ENCODE results near the gene NUP214. TPM values are rescaled to one million over a fixed set of nuclear protein-coding genes. Genes with fewer than 3 reads are reported as not detected.

NUP214 gene
- total RNA-seq: 10 to 100 TPM; 16.6 to 27.0 TPM
- polyA plus RNA-seq (ENCODE audit: insufficient read length in 2 of 2): 10 to 100 TPM; 40.9 to 44.3 TPM
- long read RNA-seq, donor 1: 0 reads
- long read RNA-seq, donor 2, partial matches to known transcripts: 10 of 10 reads
- long read RNA-seq, donor 2, other reads (novel, unspliced or antisense): 0 of 10 reads
- long read RNA-seq, donor 3: 0 reads
- long read RNA-seq, donor 4, partial matches to known transcripts: 16 of 17 reads
- long read RNA-seq, donor 4, other reads (novel, unspliced or antisense): 0 of 17 reads

DNA sequence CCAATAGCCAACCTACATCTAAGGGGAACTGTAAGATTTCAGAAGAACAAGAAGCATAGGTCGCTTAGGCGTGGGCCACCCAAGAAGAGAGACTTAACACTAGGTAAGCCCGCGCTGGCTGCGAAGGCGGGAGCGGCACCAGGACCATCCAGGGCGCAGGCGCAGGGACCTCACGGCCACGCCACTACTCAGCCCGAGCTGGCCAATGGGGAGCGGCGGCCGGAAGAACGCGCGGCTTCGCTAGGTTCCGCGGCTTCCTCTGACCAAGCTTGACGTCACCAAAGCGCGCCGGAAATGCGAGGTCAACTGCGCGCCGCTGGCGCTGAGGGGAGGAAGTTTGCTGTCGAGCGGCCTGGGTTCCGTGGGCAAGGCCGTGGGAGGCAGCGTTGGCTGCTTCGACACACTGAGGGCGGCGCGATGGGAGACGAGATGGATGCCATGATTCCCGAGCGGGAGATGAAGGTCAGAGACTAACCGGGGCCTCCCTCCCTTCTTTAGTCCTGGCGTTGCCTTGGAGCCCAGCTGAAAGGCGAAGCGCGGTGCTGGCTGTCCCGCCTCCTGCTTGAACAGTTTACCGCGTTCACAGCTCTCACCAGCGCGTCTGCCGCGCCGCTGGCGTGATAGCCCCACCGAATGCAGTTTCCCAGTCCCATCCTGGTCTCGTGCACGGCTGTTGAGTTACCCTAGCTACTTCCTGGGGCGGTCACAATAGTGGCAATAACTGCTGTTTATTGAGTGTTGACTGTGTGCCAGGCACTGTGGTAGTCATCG lies at the start of gene NUP214:
Gene NUP214, plus strand, starts transcription at position 299 of the 771 bp plus-strand sequence. Its CDS starts 119 bp downstream, at position 418.
- WGBS (ENCODE audit: insufficient coverage): 0% methylated on average over 60 of the region's 61 CpGs
- peaks cover 21% of the 10 kb centered on the region for H3K36me3 ChIP-seq (ENCODE audit: control insufficient read depth, insufficient read depth, low read length)

GRCh38 chr9:131076347-131077195 lies 48.8 kb upstream of the NUP214 start:
- 59% methylated on average over 14 of the region's 15 CpGs for WGBS (ENCODE audit: insufficient coverage)
- Histone ChIP-seq H3K27ac (ENCODE audit: low read depth, low read length) (no peak overlapping the region), H3K4me1 (ENCODE audit: control insufficient read depth, insufficient read depth, low read length) (peaks cover 17% of the 10 kb centered on the region), H3K27me3 (ENCODE audit: control insufficient read depth, insufficient read depth, low read length) (no peaks in the 10 kb centered on the region), H3K36me3 (ENCODE audit: control insufficient read depth, insufficient read depth, low read length) (no peaks in the 10 kb centered on the region), H3K4me3 (ENCODE audit: low read depth, low read length) (no peak overlapping the region), H3K9me3 (ENCODE audit: control insufficient read depth, insufficient read depth, low read length) (no peaks in the 10 kb centered on the region)
- peak in 3 of 6 donors; percentile 11 to 44 (median 23) for DNase-seq (ENCODE audit: low read depth in 4 of 6, low spot score in 6 of 6)

More for the DNA sequence above, at the start of gene NUP214:
- H3K4me3 ChIP-seq (ENCODE audit: low read depth, low read length): peak within 1 kb of the TSS; percentile 94
- no peaks in the 10 kb centered on the region for H3K27me3 ChIP-seq (ENCODE audit: control insufficient read depth, insufficient read depth, low read length)
- H3K9me3 ChIP-seq (ENCODE audit: control insufficient read depth, insufficient read depth, low read length): no peaks in the 10 kb centered on the region
- peak; percentile 97 to 100 (median 99) for DNase-seq (ENCODE audit: low read depth in 4 of 6, low spot score in 6 of 6)
- H3K4me1 ChIP-seq (ENCODE audit: control insufficient read depth, insufficient read depth, low read length): peaks cover 15% of the 10 kb centered on the region
- H3K27ac ChIP-seq (ENCODE audit: low read depth, low read length): peak within 1 kb of the TSS; percentile 85

DNA sequence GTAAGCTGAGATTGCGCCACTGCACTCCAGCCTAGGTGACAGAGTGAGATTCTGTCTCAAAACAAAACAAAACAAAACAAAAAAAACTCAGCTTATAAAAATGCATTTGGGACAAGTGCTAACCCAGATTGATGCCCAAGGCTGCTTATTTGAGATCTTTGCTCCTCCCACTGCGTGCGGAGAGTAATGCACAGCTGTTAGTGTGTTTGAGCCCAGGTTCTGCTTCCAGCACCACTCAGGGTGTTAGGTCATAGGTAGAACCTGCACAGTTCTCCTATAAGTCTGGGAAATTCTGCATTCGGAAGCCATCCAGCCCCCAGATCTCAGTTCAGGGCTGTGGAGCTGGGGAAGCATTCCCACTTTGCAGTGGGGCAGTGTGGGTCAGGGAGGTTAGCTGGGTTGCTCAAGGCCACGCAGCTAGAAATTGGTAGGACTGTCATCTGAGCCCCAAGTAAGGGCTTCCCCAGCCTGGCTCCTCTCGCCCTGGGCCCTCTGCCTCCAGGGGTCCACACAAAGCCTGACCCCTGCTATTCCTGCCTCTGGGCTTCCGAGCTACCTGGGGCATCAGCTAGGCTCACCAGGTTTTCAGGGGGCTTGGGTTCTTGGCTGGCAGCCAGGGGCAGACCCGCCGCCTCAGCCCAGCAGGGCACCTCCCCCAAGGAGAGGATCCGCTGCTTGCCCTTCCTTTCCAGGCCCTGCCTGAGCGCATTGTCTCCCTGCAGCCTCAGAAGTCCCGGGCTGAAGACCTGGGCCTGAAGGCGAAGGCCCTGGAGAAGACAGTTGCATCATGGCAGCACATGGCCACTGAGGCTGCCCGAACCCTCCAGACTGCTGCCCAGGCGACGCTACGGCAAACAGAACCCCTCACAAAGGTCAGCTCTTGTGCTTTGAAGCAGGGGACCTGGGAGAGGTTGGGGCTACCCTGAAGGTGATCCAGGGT lies 46.7 kb upstream of the NUP214 start:
- no peak for DNase-seq (ENCODE audit: low read depth in 4 of 6, low spot score in 6 of 6)
- Histone ChIP-seq H3K4me3 (ENCODE audit: low read depth, low read length) (no peak overlapping the region), H3K27ac (ENCODE audit: low read depth, low read length) (no peak overlapping the region), H3K9me3 (ENCODE audit: control insufficient read depth, insufficient read depth, low read length) (no peaks in the 10 kb centered on the region), H3K27me3 (ENCODE audit: control insufficient read depth, insufficient read depth, low read length) (peaks cover 7% of the 10 kb centered on the region), H3K36me3 (ENCODE audit: control insufficient read depth, insufficient read depth, low read length) (no peaks in the 10 kb centered on the region), H3K4me1 (ENCODE audit: control insufficient read depth, insufficient read depth, low read length) (peaks cover 17% of the 10 kb centered on the region)
- 77% methylated on average over 16 of the region's 17 CpGs for WGBS (ENCODE audit: insufficient coverage)

- DNase-seq (ENCODE audit: low read depth in 4 of 6, low spot score in 6 of 6): no peak
- no peaks in the 10 kb centered on the region for H3K9me3 ChIP-seq (ENCODE audit: control insufficient read depth, insufficient read depth, low read length)
- no peaks in the 10 kb centered on the region for H3K36me3 ChIP-seq (ENCODE audit: control insufficient read depth, insufficient read depth, low read length)
- H3K27ac ChIP-seq (ENCODE audit: low read depth, low read length): no peak overlapping the region
- peaks cover 10% of the 10 kb centered on the region for H3K27me3 ChIP-seq (ENCODE audit: control insufficient read depth, insufficient read depth, low read length)
- H3K4me1 ChIP-seq (ENCODE audit: control insufficient read depth, insufficient read depth, low read length): peaks cover 17% of the 10 kb centered on the region
- WGBS (ENCODE audit: insufficient coverage): 84% methylated on average over 8 of the region's 9 CpGs
- no peak overlapping the region for H3K4me3 ChIP-seq (ENCODE audit: low read depth, low read length)
These were observed 44.8 kb upstream of the NUP214 start for GRCh38 chr9:131080589-131080988.

GRCh38 chr9:131081868-131082267 lies 43.5 kb upstream of the NUP214 start:
- no peak for DNase-seq (ENCODE audit: low read depth in 4 of 6, low spot score in 6 of 6)
- Histone ChIP-seq H3K4me1 (ENCODE audit: control insufficient read depth, insufficient read depth, low read length) (peaks cover 4% of the 10 kb centered on the region), H3K27ac (ENCODE audit: low read depth, low read length) (no peak overlapping the region), H3K9me3 (ENCODE audit: control insufficient read depth, insufficient read depth, low read length) (no peaks in the 10 kb centered on the region), H3K36me3 (ENCODE audit: control insufficient read depth, insufficient read depth, low read length) (no peaks in the 10 kb centered on the region), H3K4me3 (ENCODE audit: low read depth, low read length) (no peak overlapping the region), H3K27me3 (ENCODE audit: control insufficient read depth, insufficient read depth, low read length) (peaks cover 10% of the 10 kb centered on the region)
- WGBS (ENCODE audit: insufficient coverage): 89% methylated on average over 9 of the region's 9 CpGs

DNA sequence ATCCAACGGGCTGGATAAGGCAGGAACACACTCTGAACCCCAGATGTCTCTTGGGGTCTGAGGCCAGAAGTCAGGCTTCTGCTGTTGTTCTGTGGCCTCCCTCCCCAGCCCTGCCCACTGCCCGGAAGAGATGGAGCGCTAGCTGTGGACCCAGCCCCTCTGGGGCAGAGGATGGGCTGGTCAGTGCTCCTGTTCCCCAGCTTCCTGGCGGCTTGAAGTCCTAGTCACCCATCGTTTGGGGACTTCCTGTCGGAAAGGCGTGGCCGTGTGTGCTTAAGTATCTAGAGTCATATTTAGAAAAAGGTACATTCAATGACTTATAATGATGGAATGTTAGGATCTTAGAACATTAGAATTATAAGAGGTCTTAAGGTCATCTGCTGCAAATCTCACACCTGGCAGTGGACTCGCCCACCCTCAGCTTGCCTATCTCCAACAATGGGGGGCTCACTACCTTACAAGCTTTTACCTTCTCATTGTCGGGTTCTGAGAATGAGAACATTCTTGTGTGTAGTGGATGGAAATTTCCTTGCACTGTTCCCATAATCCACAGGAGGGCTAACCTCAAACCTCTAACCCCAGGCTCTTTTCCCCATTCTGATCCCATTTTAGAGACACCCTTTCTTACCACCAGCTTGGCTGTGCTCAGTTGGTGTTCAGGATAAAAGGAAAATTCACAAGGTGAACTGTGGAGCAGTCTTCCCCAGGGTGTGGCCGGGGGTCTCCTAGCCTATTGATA lies 42.4 kb upstream of the NUP214 start:
- DNase-seq (ENCODE audit: low read depth in 4 of 6, low spot score in 6 of 6): no peak
- Histone ChIP-seq H3K4me3 (ENCODE audit: low read depth, low read length) (no peak overlapping the region), H3K36me3 (ENCODE audit: control insufficient read depth, insufficient read depth, low read length) (no peaks in the 10 kb centered on the region), H3K4me1 (ENCODE audit: control insufficient read depth, insufficient read depth, low read length) (no peaks in the 10 kb centered on the region), H3K27me3 (ENCODE audit: control insufficient read depth, insufficient read depth, low read length) (peaks cover 10% of the 10 kb centered on the region), H3K27ac (ENCODE audit: low read depth, low read length) (no peak overlapping the region), H3K9me3 (ENCODE audit: control insufficient read depth, insufficient read depth, low read length) (no peaks in the 10 kb centered on the region)
- 85% methylated on average over 4 of the region's 11 CpGs for WGBS (ENCODE audit: insufficient coverage)

DNA sequence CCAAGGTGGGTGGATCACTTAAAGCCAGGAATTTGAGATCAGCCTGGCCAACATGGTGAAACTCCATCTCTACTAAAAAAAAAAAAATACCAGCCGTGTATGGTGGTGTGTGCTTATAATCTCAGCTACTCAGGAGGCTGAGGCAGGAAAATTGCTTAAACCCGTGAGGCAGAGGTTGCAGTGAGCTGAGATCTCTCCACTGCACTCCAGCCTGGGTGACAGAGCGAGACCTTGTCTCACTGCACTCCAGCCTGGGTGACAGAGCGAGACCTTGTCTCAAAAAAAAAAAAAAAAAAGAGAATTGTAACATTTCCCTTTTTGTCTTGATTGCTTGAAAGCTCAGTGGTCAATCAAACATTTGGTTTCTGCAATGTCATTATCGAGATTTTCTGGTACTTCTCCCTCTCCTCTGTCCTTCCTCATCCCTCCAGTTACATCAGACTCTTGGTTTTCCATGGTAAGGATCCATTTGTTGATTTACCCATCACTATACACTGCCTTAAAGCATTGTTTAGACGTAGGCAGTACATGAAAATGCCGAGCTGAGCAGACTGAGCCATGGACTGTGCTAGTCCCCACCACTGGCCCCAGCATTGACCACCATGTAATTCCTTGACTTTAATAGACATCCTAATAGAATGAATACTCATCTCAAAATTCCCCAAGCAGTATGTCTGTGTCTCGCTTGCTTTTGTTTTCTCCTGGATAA lies 40.6 kb upstream of the NUP214 start:
- H3K27me3 ChIP-seq (ENCODE audit: control insufficient read depth, insufficient read depth, low read length): peaks cover 10% of the 10 kb centered on the region
- no peak overlapping the region for H3K4me3 ChIP-seq (ENCODE audit: low read depth, low read length)
- no peaks in the 10 kb centered on the region for H3K36me3 ChIP-seq (ENCODE audit: control insufficient read depth, insufficient read depth, low read length)
- H3K4me1 ChIP-seq (ENCODE audit: control insufficient read depth, insufficient read depth, low read length): no peaks in the 10 kb centered on the region
- WGBS (ENCODE audit: insufficient coverage): 76% methylated on average over 5 of the region's 8 CpGs
- no peak overlapping the region for H3K27ac ChIP-seq (ENCODE audit: low read depth, low read length)
- no peak for DNase-seq (ENCODE audit: low read depth in 4 of 6, low spot score in 6 of 6)
- no peaks in the 10 kb centered on the region for H3K9me3 ChIP-seq (ENCODE audit: control insufficient read depth, insufficient read depth, low read length)
